IMR-90 (cell line): ENCODE data around the gene ELOVL1.
"Not testable (repeated sequence)": the region's sequence is repeated elsewhere in the genome, so short reads cannot be mapped to it uniquely, and the experiment has no call there.

Experiments
- BHLHE40 ChIP-seq: fragments of 150-350 bp; IDR thresholded peaks from 2 replicates; pipeline ENCODE4 v1.6.1; 2016; ENCODE audit warnings: mild to moderate bottlenecking, low read depth, low read length
- CEBPB ChIP-seq: IDR thresholded peaks from 2 replicates; pipeline ENCODE4 v1.6.1; 2012; ENCODE audit warnings: low read depth, low read length, improper control_type of control experiment
- CHD1 ChIP-seq: IDR thresholded peaks from 2 replicates; pipeline ENCODE4 v1.6.1; 2012; ENCODE audit warnings: low read depth, low read length, improper control_type of control experiment
- FOS ChIP-seq: fragments of 150-350 bp; IDR thresholded peaks from 2 replicates; pipeline ENCODE4 v1.6.1; 2016; ENCODE audit warnings: low read depth, low read length
- MXI1 ChIP-seq: IDR thresholded peaks from 2 replicates; pipeline ENCODE4 v1.6.1; 2012; ENCODE audit warnings: low read depth, mild to moderate bottlenecking, low read length, moderate library complexity, borderline replicate concordance
- POLR2A ChIP-seq: IDR thresholded peaks from 2 replicates; pipeline ENCODE4 v1.6.1; 2012; ENCODE audit warnings: mild to moderate bottlenecking, low read depth, low read length
- RAD21 ChIP-seq: IDR thresholded peaks from 2 replicates; pipeline ENCODE4 v1.6.1; 2012; ENCODE audit warnings: low read length, improper control_type of control experiment
- RCOR1 ChIP-seq: IDR thresholded peaks from 2 replicates; pipeline ENCODE4 v1.6.1; 2012; ENCODE audit warnings: mild to moderate bottlenecking, low read length, improper control_type of control experiment; ENCODE audit not compliant: insufficient replicate concordance
- RFX5 ChIP-seq: IDR thresholded peaks from 2 replicates; pipeline ENCODE4 v1.8.0; 2012; ENCODE audit warnings: low read depth, mild to moderate bottlenecking, low read length, moderate library complexity
- SMC3 ChIP-seq: fragments of 150-350 bp; IDR thresholded peaks from 2 replicates; pipeline ENCODE4 v1.6.1; 2016; ENCODE audit warnings: low read depth, mild to moderate bottlenecking, antibody characterized with exemption, low read length, moderate library complexity
- USF2 ChIP-seq: fragments of 150-350 bp; IDR thresholded peaks from 2 replicates; pipeline ENCODE4 v1.6.1; 2017; ENCODE audit warnings: mild to moderate bottlenecking, antibody characterized with exemption, low read length, low read depth
- TF ChIP-seq, protein P1 (sequence below): conservative IDR thresholded peaks from 2 replicates; pipeline ENCODE4 v1.5.1; 2012; ENCODE audit warnings: mild to moderate bottlenecking, low read depth, low read length, improper control_type of control experiment

DNA sequence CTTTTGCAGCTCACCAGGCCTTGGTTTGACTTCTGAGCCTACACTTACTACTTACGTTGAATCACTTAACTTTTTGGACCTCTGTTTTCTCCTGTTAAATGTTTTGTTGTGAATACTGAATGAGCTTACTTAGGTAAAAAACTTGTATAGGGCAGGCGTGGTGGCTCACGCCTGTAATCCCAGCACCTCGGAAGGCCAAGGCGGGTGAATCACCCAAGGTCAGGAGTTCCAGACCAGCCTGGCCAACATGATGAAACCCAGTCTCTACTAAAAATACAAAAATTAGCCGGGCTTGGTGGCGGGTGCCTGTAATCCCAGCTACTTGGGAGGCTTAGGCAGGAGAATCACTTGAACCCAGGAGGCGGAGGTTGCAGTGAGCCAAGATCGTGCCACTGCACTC, 32.6 kb upstream of the ELOVL1 start:
- TF ChIP-seq, protein P1, sequence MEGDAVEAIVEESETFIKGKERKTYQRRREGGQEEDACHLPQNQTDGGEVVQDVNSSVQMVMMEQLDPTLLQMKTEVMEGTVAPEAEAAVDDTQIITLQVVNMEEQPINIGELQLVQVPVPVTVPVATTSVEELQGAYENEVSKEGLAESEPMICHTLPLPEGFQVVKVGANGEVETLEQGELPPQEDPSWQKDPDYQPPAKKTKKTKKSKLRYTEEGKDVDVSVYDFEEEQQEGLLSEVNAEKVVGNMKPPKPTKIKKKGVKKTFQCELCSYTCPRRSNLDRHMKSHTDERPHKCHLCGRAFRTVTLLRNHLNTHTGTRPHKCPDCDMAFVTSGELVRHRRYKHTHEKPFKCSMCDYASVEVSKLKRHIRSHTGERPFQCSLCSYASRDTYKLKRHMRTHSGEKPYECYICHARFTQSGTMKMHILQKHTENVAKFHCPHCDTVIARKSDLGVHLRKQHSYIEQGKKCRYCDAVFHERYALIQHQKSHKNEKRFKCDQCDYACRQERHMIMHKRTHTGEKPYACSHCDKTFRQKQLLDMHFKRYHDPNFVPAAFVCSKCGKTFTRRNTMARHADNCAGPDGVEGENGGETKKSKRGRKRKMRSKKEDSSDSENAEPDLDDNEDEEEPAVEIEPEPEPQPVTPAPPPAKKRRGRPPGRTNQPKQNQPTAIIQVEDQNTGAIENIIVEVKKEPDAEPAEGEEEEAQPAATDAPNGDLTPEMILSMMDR: not testable (repeated sequence)
- not testable (repeated sequence) for TF ChIP-seq RCOR1, POLR2A, RFX5, CHD1, USF2, SMC3, RAD21, MXI1, FOS, BHLHE40, CEBPB
